HG03039 (cell line): Measurements from ENCODE around the gene PDE8B.

Experiments
- ATAC-seq: cut with Tn5 transposase; IDR thresholded peaks from one replicate; pipeline ENCODE4 v1.9.1; 2021; ENCODE audit warnings: mild to moderate bottlenecking, moderate library complexity; ENCODE audit not compliant: unreplicated experiment

PDE8B gene

GRCh38 chr5:77230727-77231470 is 20.4 kb downstream of the PDE8B start:
- ATAC-seq = no peak

DNA sequence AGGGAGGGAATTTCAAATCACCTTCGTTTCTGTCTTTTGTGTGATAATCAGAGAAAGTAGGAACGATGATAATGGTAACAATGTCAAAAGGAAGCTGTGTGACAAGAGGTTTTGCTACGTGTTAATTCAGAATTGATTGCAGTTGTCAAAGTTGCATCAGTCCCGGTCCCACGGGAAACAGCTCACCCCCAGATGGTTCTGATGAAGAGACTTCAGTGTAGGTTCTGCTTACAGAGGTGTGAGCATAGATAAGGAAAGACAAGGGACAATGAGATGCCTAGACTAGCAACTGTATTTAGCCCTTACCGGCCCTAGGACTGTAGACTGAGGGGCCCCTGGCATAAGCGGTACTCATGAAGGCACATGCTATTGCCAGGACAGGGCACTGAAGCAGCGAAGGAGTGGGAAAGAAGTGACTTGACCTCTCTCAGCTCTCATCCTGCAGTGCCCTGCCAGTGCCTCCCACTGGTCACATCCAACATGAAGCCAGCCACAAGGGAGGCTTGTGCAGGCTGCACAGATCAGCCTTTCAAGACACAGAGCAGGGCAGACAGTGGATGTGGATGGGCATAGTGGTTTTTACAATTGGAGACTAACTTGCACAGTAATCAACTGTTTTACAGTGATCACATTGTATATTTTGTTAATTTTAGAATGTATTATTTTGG is 21.1 kb downstream of the PDE8B start:
- no peak for ATAC-seq

DNA sequence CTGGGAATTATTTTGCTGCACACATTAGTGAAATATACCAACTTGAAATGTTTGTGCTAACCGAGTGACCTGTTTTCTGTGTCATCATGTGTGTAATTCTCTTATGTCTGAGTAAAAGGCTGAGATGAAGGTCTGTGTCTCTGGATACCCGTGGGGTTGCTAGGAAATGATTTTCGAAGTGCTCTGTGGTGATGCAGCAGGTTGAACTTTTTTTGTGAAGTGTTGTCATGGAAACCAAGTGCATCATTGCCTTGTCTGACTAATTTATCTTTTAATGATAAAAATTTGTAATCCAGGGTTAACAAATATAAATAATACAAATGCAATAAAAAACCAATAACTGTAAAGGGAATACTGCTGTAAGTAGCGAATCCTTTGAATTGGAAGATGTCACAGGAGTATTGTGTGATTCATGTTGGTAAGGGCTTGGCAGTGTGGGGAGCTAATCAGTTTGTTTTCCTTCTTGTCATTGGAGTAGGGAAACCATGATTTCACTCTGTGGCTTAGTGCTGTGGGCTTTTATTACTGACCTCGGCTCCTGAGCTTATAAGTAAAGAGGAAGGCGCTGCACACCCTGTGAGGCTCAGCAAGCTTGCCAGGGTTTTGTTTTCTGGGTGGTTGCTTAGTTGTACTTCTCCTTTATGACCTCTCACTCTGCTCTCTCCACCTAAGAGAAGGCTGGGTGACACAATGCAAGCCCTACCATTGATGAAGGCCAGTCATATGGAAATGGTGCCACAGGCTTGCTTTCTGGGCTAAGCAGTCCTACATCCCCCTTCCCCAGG is 22.3 kb downstream of the PDE8B start:
- no peak for ATAC-seq

GRCh38 chr5:77235846-77236721 is 25.6 kb downstream of the PDE8B start:
- no peak for ATAC-seq

DNA sequence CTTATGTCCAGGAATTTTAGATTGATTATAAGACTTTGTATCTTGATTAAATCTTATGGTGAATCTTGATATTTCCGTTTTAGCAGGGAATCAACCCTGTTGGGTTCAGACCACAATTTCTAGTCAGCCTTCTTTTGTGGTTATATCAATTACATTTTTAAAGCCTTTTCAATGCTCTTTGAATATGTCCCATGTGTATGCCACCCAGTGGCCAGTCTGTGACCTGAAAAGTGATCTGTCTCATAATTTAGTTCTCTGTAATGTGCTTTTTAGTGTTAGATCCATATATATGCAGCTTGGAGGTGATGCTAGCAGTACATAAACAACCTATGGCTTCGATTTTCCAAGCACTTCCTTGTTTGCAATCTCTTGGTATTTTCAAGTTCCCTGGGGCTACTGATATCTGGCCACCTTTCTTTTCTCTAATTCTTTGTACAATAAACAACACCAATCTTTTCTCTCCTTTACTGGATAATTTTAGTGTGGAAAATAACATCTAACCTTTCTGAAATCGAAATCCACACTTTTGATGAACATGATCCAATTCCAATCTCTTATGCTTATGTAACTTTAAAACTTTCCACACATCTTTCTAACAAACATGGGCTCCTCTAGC is 28.8 kb downstream of the PDE8B start:
- no peak for ATAC-seq

- no peak for ATAC-seq
Observed at GRCh38 chr5:77241444-77241843, 31.0 kb downstream of the PDE8B start.

GRCh38 chr5:77249475-77249874 is 39.0 kb downstream of the PDE8B start:
- ATAC-seq = no peak

DNA sequence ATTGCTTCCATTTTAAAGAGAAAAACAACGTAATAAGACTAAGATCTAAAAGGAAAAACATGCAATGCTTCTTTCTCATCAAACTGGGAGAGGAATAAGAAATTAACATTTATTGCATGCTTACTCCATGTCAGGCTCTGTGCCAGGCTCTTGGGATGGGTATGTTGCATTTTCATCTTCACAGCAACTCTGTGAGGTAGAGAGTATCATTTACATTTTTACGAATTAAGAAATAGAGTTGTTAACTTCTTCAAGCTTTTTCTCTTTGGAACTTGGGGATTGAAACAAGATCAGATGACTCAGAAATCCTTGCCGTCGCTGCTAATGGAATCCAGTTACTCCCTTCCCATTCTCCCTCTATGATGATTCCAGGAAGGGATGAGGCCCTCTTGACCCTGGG is 39.5 kb downstream of the PDE8B start:
- ATAC-seq = no peak

- ATAC-seq = no peak
Observed at GRCh38 chr5:77251921-77252320, 41.4 kb downstream of the PDE8B start.

DNA sequence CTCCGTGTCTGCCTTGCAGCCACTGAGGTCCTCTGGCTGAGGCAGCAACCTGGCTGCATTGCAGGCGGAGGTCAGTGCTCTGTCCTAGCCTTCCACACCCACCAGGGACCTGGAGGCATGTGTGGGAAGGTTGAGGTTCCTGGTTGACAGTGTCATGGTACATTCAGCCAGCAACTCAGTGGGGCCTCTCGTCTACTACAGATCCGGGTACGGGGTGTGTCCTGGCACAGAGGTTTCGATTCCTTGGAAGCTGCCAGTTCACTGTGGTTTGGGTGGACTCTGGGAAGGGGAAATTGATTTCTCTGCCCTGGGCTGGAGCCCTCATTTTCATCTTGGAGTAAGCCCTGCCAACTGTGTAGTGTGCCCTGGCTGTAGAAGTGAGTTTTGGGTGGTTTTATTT is 45.1 kb downstream of the PDE8B start:
- no peak for ATAC-seq

DNA sequence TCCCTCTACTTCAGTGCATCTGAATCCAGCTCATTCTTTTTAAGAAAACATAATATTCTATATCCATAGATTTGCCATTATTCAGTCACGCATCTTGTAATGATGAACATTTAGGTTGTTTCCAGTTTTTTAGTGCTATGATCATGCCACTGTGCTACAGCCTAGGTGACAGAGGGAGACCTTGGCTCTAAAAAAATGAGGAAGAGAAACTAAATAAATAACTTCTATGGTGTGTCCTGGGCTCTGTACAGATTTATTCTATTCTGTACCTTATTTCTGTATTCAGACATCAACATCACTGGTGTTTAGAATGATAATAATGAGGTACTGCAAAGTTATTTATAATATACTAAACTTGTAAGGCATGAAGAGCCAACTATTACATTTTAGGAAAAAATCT is 45.9 kb downstream of the PDE8B start:
- no peak for ATAC-seq

DNA sequence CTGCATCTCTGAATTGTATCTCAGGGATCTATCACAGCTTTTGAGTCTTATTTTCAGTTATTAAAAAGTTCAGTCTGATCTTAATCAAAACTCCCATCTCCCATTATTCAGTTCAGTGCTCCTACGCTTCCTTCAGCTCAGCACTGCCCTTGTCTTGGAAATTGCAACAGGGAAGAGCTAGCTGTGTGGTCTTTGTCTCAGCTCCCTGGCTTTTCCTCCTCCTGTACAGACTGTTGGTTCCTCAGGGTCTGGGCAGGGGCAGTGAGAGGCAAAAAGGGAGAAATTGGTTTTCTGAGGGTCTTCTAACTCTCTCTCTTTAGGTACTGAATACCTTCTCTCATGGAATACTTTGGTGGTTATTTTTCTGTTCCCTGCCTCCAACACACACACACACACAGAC is 48.2 kb downstream of the PDE8B start:
- no peak for ATAC-seq

GRCh38 chr5:77259476-77259875 is 49.0 kb downstream of the PDE8B start:
- ATAC-seq = peak; percentile 62

GRCh38 chr5:77262697-77263096 is 52.2 kb downstream of the PDE8B start:
- ATAC-seq = no peak

GRCh38 chr5:77266291-77266690 is 55.8 kb downstream of the PDE8B start:
- no peak for ATAC-seq

DNA sequence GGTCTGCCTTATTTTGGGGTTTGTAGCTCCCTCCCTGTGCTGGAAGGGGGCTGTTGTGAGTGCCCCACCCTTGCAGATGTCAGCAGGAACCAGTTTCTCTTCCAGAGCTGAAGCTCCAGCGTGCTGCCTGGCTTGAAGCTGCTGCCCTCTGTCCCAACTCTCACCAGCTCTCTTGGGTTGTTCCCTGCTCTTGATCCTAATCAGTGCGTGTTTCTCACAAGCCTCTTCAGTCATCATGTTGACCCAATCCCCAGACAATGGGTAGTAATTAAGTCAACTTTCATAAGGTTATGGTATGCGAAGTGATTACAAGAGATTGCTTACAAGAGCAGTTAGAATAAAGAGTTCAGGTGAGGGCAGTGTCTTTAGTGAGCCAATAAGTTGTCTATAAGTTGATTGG is 57.0 kb downstream of the PDE8B start:
- ATAC-seq = no peak

GRCh38 chr5:77272206-77272605 is 61.7 kb downstream of the PDE8B start:
- no peak for ATAC-seq

- no peak for ATAC-seq
Observed at GRCh38 chr5:77277759-77278158, 67.3 kb downstream of the PDE8B start.

DNA sequence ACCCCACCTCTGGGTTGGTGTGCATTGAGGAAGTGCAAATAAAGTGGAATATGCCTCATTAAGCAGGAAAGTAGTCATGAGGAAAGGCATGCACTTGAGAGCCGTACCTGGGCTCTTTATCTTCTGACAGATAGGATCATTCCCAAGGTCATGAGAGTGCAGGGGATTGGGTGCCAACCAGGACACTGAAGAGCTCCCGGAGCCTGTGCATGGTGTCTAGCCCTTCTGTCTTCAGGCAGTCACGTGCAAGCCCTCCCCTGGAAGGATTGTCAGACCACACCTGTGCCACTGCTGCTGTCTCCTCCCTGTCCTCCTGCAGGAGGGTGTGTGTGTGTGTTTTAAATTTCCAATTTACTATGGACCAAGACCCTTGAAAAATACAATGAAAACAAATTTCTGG is 69.6 kb downstream of the PDE8B start:
- ATAC-seq = no peak

- no peak for ATAC-seq
Observed at GRCh38 chr5:77281969-77282336, 71.5 kb downstream of the PDE8B start.
